ENCODE measurements around the gene CPVL. TPM values are rescaled to one million over a fixed set of nuclear protein-coding genes. Genes with fewer than 3 reads are reported as not detected.

Gene CPVL
- 18.5 TPM for polyA plus RNA-seq (2013, experiment 1 of 2)
- polyA plus RNA-seq (2013, experiment 2 of 2): 18.7 TPM

DNA sequence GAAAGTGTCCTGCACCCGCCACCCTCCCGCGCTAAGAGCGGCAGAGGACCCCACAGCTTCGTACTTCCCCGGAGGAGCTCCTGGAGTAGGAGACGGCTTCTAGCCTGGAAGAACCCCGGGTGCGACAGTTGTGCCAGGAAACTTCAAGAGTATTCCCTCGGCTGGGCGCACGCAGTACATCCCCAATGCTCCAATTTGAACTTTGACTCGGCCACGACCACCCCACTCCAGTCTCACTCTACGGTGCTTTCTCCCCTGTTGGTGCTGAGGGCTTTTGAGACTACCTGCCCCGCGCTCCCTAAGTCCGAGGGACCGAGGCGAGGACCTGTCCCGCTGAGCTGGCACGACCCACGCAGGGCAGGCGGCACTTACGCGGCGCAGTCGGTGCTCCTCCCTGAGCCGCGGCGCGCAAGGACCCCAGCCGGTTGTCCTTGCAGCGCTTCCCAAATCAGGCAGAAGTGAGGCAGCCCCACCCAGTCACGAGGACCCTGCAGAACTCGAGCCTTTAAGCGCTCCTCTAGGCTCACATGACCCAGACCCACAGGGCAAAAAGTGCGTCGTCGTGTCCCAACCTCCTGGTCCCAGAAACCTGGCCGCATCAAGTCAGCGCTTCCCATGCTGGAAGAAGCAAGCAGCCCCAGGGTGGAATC, at the start of gene CPVL:
Gene CPVL (minus strand): TSS at position 481 of the 650 bp plus-strand sequence. CDS start 25,476 bp downstream, outside the sequence.
- 1 to 3% methylated on average over 13 to 34 of the region's 42 CpGs for WGBS, 2 experiments (ENCODE audit: insufficient coverage in 2 of 2)
- no peaks in the 10 kb centered on the region for H3K9me3 ChIP-seq (ENCODE audit: control insufficient read depth, low read length)

DNA sequence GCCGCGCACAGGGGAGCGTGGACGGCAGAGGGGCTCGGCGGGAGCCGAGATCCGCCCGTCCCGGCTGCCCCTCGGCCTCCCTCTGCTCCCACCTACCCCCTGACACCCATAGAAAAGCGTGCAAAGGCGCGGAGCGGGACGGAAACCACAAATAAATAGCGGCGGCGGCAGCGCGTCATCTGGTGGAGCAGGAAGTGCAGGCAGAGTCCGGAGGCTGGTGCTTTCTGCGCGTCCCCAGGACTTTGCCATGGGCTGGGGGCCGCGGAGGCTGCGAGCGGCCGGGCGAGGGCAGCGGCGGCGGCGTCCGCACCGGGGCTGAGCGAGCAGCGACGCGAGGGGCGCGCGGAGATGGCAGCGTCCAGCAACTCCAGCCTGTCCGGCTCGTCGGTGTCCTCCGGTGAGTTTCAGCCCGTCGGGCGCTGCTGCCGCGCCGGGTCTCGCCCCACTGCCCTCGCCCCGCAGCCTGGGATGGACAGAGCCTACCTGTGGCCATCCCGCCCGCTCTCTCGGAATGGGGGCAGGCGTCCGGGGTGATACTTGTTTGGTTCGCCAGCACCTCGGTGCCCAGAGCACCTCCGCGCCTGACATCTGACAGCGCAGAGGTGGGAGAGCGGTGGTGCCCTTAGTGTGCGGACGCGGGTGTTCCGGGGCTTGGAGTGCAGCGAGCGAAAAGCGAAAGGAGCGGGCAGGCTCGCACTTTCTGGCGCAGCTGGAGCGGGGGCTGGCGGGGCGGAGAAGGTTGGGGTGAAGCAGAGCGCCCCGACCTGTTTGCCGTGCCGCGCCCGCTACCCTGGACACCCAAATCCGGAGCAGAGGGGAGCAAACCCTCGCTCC, 48.5 kb upstream of the CPVL start, which contains the start of gene CHN2:
Gene CHN2 (plus strand): TSS at position 182 of the 834 bp plus-strand sequence.
- peaks cover 10% of the 10 kb centered on the region for H3K4me1 ChIP-seq (ENCODE audit: control insufficient read depth, insufficient read depth, low read length, poor library complexity, severe bottlenecking)
- H3K27ac ChIP-seq (ENCODE audit: low read depth, low read length, severe bottlenecking): no peak within 1 kb of the TSS
- WGBS, 2 experiments (ENCODE audit: insufficient coverage in 2 of 2): 0 to 1% methylated on average over 65 to 77 of the region's 89 CpGs
- no peaks in the 10 kb centered on the region for H3K36me3 ChIP-seq (ENCODE audit: control insufficient read depth, insufficient read depth, low read length)
- H3K4me3 ChIP-seq (ENCODE audit: extremely low read depth, insufficient read depth, low read length, poor library complexity, severe bottlenecking): peak within 1 kb of the TSS; percentile 59
- no peaks in the 10 kb centered on the region for H3K9me3 ChIP-seq (ENCODE audit: control insufficient read depth, low read length)

More for the DNA sequence above, at the start of gene CPVL:
- Histone ChIP-seq H3K4me1 (ENCODE audit: control insufficient read depth, insufficient read depth, low read length, poor library complexity, severe bottlenecking) (peaks cover 5% of the 10 kb centered on the region), H3K27ac (ENCODE audit: low read depth, low read length, severe bottlenecking) (no peak within 1 kb of the TSS), H3K4me3 (ENCODE audit: extremely low read depth, insufficient read depth, low read length, poor library complexity, severe bottlenecking) (peak within 1 kb of the TSS; percentile 57), H3K36me3 (ENCODE audit: control insufficient read depth, insufficient read depth, low read length) (no peaks in the 10 kb centered on the region)

DNA sequence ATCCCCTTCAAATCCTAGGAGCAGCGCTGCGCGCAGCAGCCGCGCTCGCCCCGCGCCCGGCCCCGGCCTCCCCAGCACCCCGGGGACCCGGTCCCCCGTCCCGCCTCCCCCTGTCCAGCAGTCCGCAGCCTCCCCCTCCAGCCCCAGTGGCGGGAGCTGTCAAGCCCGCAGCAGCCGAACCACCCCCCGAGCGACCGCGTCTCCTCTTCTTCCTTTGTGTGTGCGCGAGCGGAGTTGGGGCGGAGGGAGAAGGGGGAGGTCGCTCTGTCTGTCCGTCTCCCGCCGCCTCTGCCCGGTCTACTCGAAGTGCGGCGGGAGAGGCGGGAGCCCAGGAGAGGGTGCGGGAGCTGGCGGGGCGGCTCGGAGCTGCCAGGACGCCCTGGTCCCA, 47.9 kb upstream of the CPVL start:
- Histone ChIP-seq H3K9me3 (ENCODE audit: control insufficient read depth, low read length) (no peaks in the 10 kb centered on the region), H3K27ac (ENCODE audit: low read depth, low read length, severe bottlenecking) (no peak overlapping the region), H3K4me1 (ENCODE audit: control insufficient read depth, insufficient read depth, low read length, poor library complexity, severe bottlenecking) (peaks cover 10% of the 10 kb centered on the region), H3K4me3 (ENCODE audit: extremely low read depth, insufficient read depth, low read length, poor library complexity, severe bottlenecking) (peak overlapping the region; percentile 59), H3K36me3 (ENCODE audit: control insufficient read depth, insufficient read depth, low read length) (no peaks in the 10 kb centered on the region)
- 0 to 1% methylated on average over 12 to 19 of the region's 40 CpGs for WGBS, 2 experiments (ENCODE audit: insufficient coverage in 2 of 2)

DNA sequence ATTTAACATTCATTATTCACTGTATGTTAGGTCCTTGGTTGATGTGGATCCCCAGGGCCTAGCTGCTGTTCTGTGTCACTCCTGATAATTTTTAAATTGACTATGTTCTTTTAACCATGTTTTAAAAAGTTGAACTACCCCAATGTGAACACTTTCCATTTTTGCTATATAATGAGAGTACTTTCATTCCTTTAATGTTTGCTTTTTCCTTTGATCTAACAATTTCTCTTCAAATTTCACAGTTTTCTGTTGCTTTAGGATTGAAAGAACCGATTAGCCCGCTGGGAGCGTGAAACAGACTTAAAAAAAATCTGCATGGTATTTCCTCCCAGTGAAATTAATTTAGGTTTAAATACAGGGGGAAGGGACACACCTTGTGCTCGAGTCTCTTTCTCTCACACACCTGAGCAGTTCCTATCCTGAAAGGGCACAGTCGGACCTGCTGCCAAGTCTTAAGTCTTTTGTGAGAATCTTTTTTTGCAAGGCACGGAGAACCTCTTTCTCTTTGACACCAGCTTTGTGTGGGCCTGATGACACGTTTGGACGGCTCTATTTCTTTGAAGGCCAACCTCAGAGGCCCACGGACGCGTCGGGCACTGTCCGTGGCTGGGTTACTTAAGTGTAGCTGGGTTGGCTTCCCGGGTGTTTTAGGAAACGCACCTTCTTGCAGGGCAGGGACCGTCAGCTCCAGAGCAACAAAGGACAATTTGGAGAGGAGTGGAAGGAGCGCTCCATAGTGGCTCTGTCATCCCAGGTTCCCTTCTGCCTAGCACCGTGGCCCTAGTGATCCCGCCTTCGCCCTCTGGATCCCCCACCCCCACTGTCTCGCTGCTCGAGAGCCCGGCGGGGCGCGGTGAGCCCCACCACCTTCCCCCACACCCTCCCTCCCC, 47.2 kb upstream of the CPVL start:
- Histone ChIP-seq H3K36me3 (ENCODE audit: control insufficient read depth, insufficient read depth, low read length) (no peaks in the 10 kb centered on the region), H3K4me3 (ENCODE audit: extremely low read depth, insufficient read depth, low read length, poor library complexity, severe bottlenecking) (peak overlapping the region; percentile 59), H3K4me1 (ENCODE audit: control insufficient read depth, insufficient read depth, low read length, poor library complexity, severe bottlenecking) (peaks cover 10% of the 10 kb centered on the region), H3K9me3 (ENCODE audit: control insufficient read depth, low read length) (no peaks in the 10 kb centered on the region), H3K27ac (ENCODE audit: low read depth, low read length, severe bottlenecking) (no peak overlapping the region)
- WGBS, 2 experiments (ENCODE audit: insufficient coverage in 2 of 2): 6 to 21% methylated on average over 12 to 13 of the region's 26 CpGs

DNA sequence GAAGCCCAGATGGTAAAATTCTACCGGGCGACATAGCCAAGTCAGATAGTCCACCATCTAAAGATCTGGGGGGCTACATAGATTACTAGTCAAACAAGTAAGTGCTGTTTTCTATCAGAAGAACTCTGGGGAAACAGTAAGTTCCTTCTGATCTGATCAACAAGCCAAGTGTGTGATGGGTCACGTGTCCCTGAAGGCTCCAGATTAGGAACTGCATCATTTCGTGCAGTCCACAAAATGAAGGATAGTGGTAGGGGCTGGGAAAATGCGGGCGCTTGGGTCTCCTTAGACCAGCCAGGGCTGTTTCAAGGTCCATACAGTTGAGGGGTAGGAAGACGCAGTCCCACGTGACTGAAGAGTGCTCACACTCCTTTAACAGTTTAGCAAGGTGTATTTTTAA, 46.5 kb upstream of the CPVL start:
- peaks cover 10% of the 10 kb centered on the region for H3K4me1 ChIP-seq (ENCODE audit: control insufficient read depth, insufficient read depth, low read length, poor library complexity, severe bottlenecking)
- no peak overlapping the region for H3K4me3 ChIP-seq (ENCODE audit: extremely low read depth, insufficient read depth, low read length, poor library complexity, severe bottlenecking)
- H3K36me3 ChIP-seq (ENCODE audit: control insufficient read depth, insufficient read depth, low read length): no peaks in the 10 kb centered on the region
- no peak overlapping the region for H3K27ac ChIP-seq (ENCODE audit: low read depth, low read length, severe bottlenecking)
- WGBS, 2 experiments (ENCODE audit: insufficient coverage in 2 of 2): 88 to 92% methylated on average over 8 of the region's 8 CpGs
- no peaks in the 10 kb centered on the region for H3K9me3 ChIP-seq (ENCODE audit: control insufficient read depth, low read length)

DNA sequence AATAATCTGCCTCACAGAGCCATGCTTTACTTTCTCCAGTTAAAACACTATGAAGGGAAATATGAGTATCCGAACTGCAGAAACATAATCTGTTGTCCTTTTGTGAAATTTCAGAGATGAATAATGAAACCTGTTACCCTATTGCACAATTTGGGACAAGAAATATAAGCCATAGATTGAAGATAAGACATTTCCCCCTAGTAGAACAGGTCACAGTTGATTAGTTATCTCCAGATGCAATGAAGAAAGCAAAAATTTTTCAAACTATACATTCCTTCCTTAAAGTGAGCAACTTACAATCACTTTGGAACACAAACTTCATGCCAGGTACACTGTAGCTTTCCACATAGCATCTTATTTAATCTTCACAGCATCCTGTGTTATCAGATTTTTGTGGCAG, 46.0 kb upstream of the CPVL start:
- WGBS, 2 experiments (ENCODE audit: insufficient coverage in 2 of 2): no CpG with 5 or more reads among the region's 1 CpG
- Histone ChIP-seq H3K4me3 (ENCODE audit: extremely low read depth, insufficient read depth, low read length, poor library complexity, severe bottlenecking) (no peak overlapping the region), H3K27ac (ENCODE audit: low read depth, low read length, severe bottlenecking) (no peak overlapping the region), H3K4me1 (ENCODE audit: control insufficient read depth, insufficient read depth, low read length, poor library complexity, severe bottlenecking) (peaks cover 10% of the 10 kb centered on the region), H3K9me3 (ENCODE audit: control insufficient read depth, low read length) (no peaks in the 10 kb centered on the region), H3K36me3 (ENCODE audit: control insufficient read depth, insufficient read depth, low read length) (no peaks in the 10 kb centered on the region)

DNA sequence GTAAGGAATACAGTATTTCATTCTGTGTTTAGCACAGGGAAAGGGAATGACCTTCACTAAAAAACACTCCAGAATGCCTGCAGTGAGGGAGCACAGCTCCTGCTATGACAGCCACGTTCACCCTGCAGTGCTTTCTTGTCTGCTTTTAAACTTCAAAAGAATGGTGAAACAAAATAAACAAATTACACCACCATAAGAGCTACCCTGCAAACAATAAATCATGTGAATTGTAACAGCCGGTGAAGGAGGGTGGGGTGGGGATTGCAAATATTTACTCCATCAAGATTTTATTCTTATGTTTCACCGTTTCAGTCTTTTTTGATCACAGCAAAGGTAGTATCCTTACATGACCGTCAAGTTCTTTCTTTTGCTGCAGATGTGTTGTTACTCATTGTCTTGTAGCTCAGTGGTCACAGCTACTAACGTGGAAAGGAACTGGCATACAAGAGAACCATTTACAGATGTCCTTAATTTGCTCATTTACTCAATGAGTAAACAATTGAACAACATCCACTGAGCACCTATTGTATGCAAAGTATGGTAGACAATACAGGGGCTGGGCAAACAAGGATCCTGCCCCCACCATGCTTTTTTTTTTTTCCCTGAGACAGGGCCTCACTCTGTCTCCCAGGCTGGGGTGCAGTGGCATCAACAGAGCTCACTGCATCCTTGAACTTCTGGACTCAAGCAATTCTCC, 44.2 kb upstream of the CPVL start:
- 44% methylated on average over 2 of the region's 5 CpGs; no CpG with 5 or more reads in 1 of the 2 experiments for WGBS, 2 experiments (ENCODE audit: insufficient coverage in 2 of 2)
- Histone ChIP-seq H3K36me3 (ENCODE audit: control insufficient read depth, insufficient read depth, low read length) (no peaks in the 10 kb centered on the region), H3K9me3 (ENCODE audit: control insufficient read depth, low read length) (no peaks in the 10 kb centered on the region), H3K27ac (ENCODE audit: low read depth, low read length, severe bottlenecking) (peak overlapping the region; percentile 13), H3K4me1 (ENCODE audit: control insufficient read depth, insufficient read depth, low read length, poor library complexity, severe bottlenecking) (peaks cover 10% of the 10 kb centered on the region), H3K4me3 (ENCODE audit: extremely low read depth, insufficient read depth, low read length, poor library complexity, severe bottlenecking) (no peak overlapping the region)

DNA sequence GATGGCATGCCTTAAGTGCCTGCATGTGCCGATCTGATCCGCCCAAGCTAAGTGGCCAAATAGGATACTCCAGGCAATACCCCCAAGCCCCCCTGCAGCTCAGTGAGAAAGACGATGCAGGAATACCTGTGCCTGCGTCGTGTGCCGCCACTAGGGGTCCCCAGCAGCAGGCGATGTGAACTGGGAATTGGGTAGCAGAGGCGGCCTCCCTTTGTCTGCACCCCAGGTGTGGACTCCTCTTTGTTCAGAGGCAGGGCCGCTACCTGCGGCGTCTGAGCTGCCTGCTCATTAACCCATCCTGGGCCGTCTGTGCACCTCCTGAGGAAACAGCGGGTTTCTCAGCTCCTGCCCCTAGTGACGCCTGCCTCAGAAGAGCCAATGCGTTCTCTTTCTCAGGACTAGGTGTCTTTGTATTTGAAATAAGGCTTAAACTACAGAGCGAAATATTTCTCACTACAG, 43.4 kb upstream of the CPVL start:
- Histone ChIP-seq H3K36me3 (ENCODE audit: control insufficient read depth, insufficient read depth, low read length) (no peaks in the 10 kb centered on the region), H3K9me3 (ENCODE audit: control insufficient read depth, low read length) (no peaks in the 10 kb centered on the region), H3K4me3 (ENCODE audit: extremely low read depth, insufficient read depth, low read length, poor library complexity, severe bottlenecking) (no peak overlapping the region), H3K4me1 (ENCODE audit: control insufficient read depth, insufficient read depth, low read length, poor library complexity, severe bottlenecking) (peaks cover 10% of the 10 kb centered on the region), H3K27ac (ENCODE audit: low read depth, low read length, severe bottlenecking) (no peak overlapping the region)
- WGBS, 2 experiments (ENCODE audit: insufficient coverage in 2 of 2): 2 to 8% methylated on average over 8 to 13 of the region's 16 CpGs

DNA sequence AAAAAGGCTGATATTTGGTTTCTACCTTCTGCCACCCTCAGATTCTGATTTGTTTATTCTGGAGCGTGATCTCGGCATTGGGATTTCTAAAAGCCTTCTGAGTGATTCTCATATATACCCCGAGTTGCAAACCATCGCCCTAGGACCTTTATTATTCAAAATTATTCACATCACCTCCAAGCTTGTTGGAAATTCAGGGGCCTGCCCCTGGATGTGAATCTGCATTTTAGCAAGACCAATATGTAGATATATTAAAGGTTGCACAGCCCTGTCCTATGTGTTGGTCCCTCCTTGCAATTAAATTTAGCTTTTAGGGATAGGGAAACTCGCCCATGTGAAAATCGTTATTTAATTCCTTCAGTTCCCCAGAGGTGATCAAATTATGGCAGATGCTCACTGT, 39.3 kb upstream of the CPVL start:
- Histone ChIP-seq H3K36me3 (ENCODE audit: control insufficient read depth, insufficient read depth, low read length) (no peaks in the 10 kb centered on the region), H3K27ac (ENCODE audit: low read depth, low read length, severe bottlenecking) (no peak overlapping the region), H3K4me3 (ENCODE audit: extremely low read depth, insufficient read depth, low read length, poor library complexity, severe bottlenecking) (no peak overlapping the region), H3K4me1 (ENCODE audit: control insufficient read depth, insufficient read depth, low read length, poor library complexity, severe bottlenecking) (peaks cover 5% of the 10 kb centered on the region), H3K9me3 (ENCODE audit: control insufficient read depth, low read length) (no peaks in the 10 kb centered on the region)
- WGBS, 2 experiments (ENCODE audit: insufficient coverage in 2 of 2): 86 to 95% methylated on average over 3 to 6 of the region's 6 CpGs

DNA sequence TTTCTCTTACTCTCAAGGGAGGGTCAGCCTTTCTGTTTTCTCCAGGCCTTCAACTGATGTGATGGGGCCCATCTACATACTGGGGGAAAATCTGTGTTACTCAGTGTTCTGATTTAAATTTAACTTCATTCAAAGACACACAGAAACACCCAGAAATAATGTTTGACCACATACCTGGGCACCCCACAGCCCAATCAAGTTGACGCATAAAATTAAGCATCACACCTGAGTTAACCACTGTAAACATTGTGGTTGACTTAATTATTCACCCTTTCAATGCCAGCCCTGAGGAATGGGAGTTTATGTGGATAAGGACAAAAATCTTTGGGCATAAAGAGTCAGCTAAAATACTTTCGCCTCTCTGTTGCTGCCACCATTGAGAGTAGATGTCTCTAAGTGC, 38.3 kb upstream of the CPVL start:
- Histone ChIP-seq H3K4me3 (ENCODE audit: extremely low read depth, insufficient read depth, low read length, poor library complexity, severe bottlenecking) (no peak overlapping the region), H3K27ac (ENCODE audit: low read depth, low read length, severe bottlenecking) (no peak overlapping the region), H3K36me3 (ENCODE audit: control insufficient read depth, insufficient read depth, low read length) (no peaks in the 10 kb centered on the region), H3K9me3 (ENCODE audit: control insufficient read depth, low read length) (no peaks in the 10 kb centered on the region), H3K4me1 (ENCODE audit: control insufficient read depth, insufficient read depth, low read length, poor library complexity, severe bottlenecking) (no peaks in the 10 kb centered on the region)
- WGBS, 2 experiments (ENCODE audit: insufficient coverage in 2 of 2): no CpG with 5 or more reads among the region's 2 CpGs

Measured in mesodermal cell (in vitro differentiated cells).